ENCODE measurements around the gene TNS3.

Gene TNS3

GRCh38 chr7:47236480-47237129 lies 345.3 kb downstream of the TNS3 start:
- Histone ChIP-seq H3K79me2 (ENCODE audit: control insufficient read depth, low read length) (no peaks in the 10 kb centered on the region), H3F3A (ENCODE audit: control insufficient read depth, insufficient read depth) (no peaks in the 10 kb centered on the region), H3K9me3 (ENCODE audit: control insufficient read depth, insufficient read depth, low read length) (no peaks in the 10 kb centered on the region), H3K4me1 (ENCODE audit: control insufficient read depth, low read length) (no peaks in the 10 kb centered on the region), H3K27me3 (ENCODE audit: control insufficient read depth, low read length) (peaks cover 40% of the 10 kb centered on the region; the same call in 1 of the 2 replicates), H3K4me3 (ENCODE audit: low read length) (no peak overlapping the region), H3K9me2 (replicated peaks; ENCODE audit: control insufficient read depth, low read length) (no peaks in the 10 kb centered on the region), H3K4me2 (ENCODE audit: low read length) (no peak overlapping the region), H3K27ac (ENCODE audit: low read depth, low read length) (no peak overlapping the region), H3K36me3 (ENCODE audit: control insufficient read depth, low read length) (no peaks in the 10 kb centered on the region), H4K20me1 (ENCODE audit: control insufficient read depth, insufficient read depth, low read depth, low read length) (no peaks in the 10 kb centered on the region)
- TF ChIP-seq CTCF (IDR thresholded peaks at IDR 0.05; ENCODE audit: low read depth, low read length, poor library complexity, severe bottlenecking) (no peak), EZH2phosphoT487 (IDR thresholded peaks at IDR 0.05; ENCODE audit: borderline replicate concordance, low read length) (no peak)

- Histone ChIP-seq H3K27me3 (ENCODE audit: control insufficient read depth, low read length) (peaks cover 29% of the 10 kb centered on the region), H3F3A (ENCODE audit: control insufficient read depth, insufficient read depth) (no peaks in the 10 kb centered on the region), H3K9me3 (ENCODE audit: control insufficient read depth, insufficient read depth, low read length) (no peaks in the 10 kb centered on the region), H3K27ac (ENCODE audit: low read depth, low read length) (no peak overlapping the region), H3K79me2 (ENCODE audit: control insufficient read depth, low read length) (no peaks in the 10 kb centered on the region), H4K20me1 (ENCODE audit: control insufficient read depth, insufficient read depth, low read depth, low read length) (no peaks in the 10 kb centered on the region), H3K4me2 (ENCODE audit: low read length) (no peak overlapping the region), H3K4me1 (ENCODE audit: control insufficient read depth, low read length) (no peaks in the 10 kb centered on the region), H3K36me3 (ENCODE audit: control insufficient read depth, low read length) (no peaks in the 10 kb centered on the region), H3K4me3 (ENCODE audit: low read length) (no peak overlapping the region), H3K9me2 (replicated peaks; ENCODE audit: control insufficient read depth, low read length) (no peaks in the 10 kb centered on the region)
- TF ChIP-seq CTCF (IDR thresholded peaks at IDR 0.05; ENCODE audit: low read depth, low read length, poor library complexity, severe bottlenecking) (no peak), EZH2phosphoT487 (IDR thresholded peaks at IDR 0.05; ENCODE audit: borderline replicate concordance, low read length) (no peak)
Observed at GRCh38 chr7:47233996-47234395, 347.9 kb downstream of the TNS3 start.

- Histone ChIP-seq H3K4me2 (ENCODE audit: low read length) (no peak overlapping the region), H3K4me1 (ENCODE audit: control insufficient read depth, low read length) (peaks cover 9% of the 10 kb centered on the region)
Observed at GRCh38 chr7:47232751-47233412, 349.0 kb downstream of the TNS3 start.

More at GRCh38 chr7:47232751-47233412, 349.0 kb downstream of the TNS3 start:
- Histone ChIP-seq H3K79me2 (ENCODE audit: control insufficient read depth, low read length) (no peaks in the 10 kb centered on the region), H3K9me2 (replicated peaks; ENCODE audit: control insufficient read depth, low read length) (no peaks in the 10 kb centered on the region), H3K9me3 (ENCODE audit: control insufficient read depth, insufficient read depth, low read length) (no peaks in the 10 kb centered on the region), H3K4me3 (ENCODE audit: low read length) (no peak overlapping the region), H3F3A (ENCODE audit: control insufficient read depth, insufficient read depth) (no peaks in the 10 kb centered on the region), H3K36me3 (ENCODE audit: control insufficient read depth, low read length) (no peaks in the 10 kb centered on the region), H3K27me3 (ENCODE audit: control insufficient read depth, low read length) (peaks cover 25% of the 10 kb centered on the region), H3K27ac (ENCODE audit: low read depth, low read length) (no peak overlapping the region), H4K20me1 (ENCODE audit: control insufficient read depth, insufficient read depth, low read depth, low read length) (no peaks in the 10 kb centered on the region)
- TF ChIP-seq CTCF (IDR thresholded peaks at IDR 0.05; ENCODE audit: low read depth, low read length, poor library complexity, severe bottlenecking), result no peak
- TF ChIP-seq EZH2phosphoT487 (IDR thresholded peaks at IDR 0.05; ENCODE audit: borderline replicate concordance, low read length), result no peak

Measured in DOHH2 (cell line).